BLaER1 (cell line): ENCODE measurements around the gene RFC5.

Experiments used
- H3K27ac ChIP-seq: shearing (Covaris generic); formaldehyde crosslinking; 2 replicates; pipeline ENCODE4 v1.8.1; 2022
- H3K27me3 ChIP-seq: shearing (Covaris generic); formaldehyde crosslinking; 2 replicates; pipeline ENCODE4 v1.8.1; 2022
- H3K36me3 ChIP-seq: shearing (Covaris generic); formaldehyde crosslinking; 2 replicates; pipeline ENCODE4 v1.8.1; 2022
- H3K4me1 ChIP-seq: shearing (Covaris generic); formaldehyde crosslinking; 2 replicates; pipeline ENCODE4 v1.8.1; 2022
- H3K4me2 ChIP-seq: shearing (Covaris generic); formaldehyde crosslinking; 2 replicates; pipeline ENCODE4 v1.8.1; 2022
- H3K4me3 ChIP-seq: shearing (Covaris generic); formaldehyde crosslinking; 2 replicates; pipeline ENCODE4 v1.8.1; 2022
- H3K9ac ChIP-seq: shearing (Covaris generic); formaldehyde crosslinking; 2 replicates; pipeline ENCODE4 v1.8.1; 2022
- H3K9me3 ChIP-seq: shearing (Covaris generic); formaldehyde crosslinking; 2 replicates; pipeline ENCODE4 v1.8.1; 2022
- H4K20me1 ChIP-seq: shearing (Covaris generic); formaldehyde crosslinking; 2 replicates; pipeline ENCODE4 v1.8.1; 2022
- Cebpa-rat ChIP-seq: shearing (Covaris generic); IDR thresholded peaks from 2 replicates; pipeline ENCODE4 v1.8.1; 2022

RFC5 gene

GRCh38 chr12:118016424-118017264, at the start of gene RFC5:
Gene RFC5 (plus strand): TSS chr12:118016703. CDS start chr12:118016828, 125 bp downstream.
- peaks cover 33% of the 10 kb centered on the region for H3K36me3 ChIP-seq
- H3K27ac ChIP-seq, result peak within 1 kb of the TSS; percentile 88
- TF ChIP-seq Cebpa-rat, result no peak
- 0 out of 2 replicates have a peak, but pooled peaks cover 4% of the 10 kb centered on the region for H3K9me3 ChIP-seq
- H3K27me3 ChIP-seq, result no peaks in the 10 kb centered on the region
- peak within 1 kb of the TSS; percentile 93 for H3K4me2 ChIP-seq
- H4K20me1 ChIP-seq, result no peaks in the 10 kb centered on the region
- peak within 1 kb of the TSS; percentile 94 for H3K9ac ChIP-seq
- H3K4me3 ChIP-seq, result peak within 1 kb of the TSS; percentile 94
- H3K4me1 ChIP-seq, result peaks cover 37% of the 10 kb centered on the region

DNA sequence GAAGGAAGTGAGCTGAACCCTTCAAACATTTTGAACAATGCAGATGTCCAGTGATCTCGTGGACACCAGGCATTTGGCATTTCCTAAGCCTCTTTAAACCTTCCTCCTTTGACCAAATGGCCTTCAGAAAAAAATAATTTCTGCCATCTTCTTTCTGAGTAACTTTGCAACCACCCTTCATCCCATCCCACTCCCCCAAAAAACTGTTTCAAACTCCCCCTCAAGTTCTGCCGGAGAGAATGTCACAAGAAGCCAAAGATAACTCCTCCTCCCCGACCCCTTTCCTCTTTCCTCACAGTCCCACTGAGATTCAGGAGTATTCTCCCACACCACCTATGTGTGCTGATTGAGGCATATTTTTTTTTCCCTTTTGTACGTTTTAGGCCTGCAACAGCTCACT, 49.5 kb upstream of the RFC5 start:
- no peak overlapping the region for H3K4me3 ChIP-seq
- H3K36me3 ChIP-seq, result no peaks in the 10 kb centered on the region
- H3K27ac ChIP-seq, result no peak overlapping the region
- H3K27me3 ChIP-seq, result peaks cover 59% of the 10 kb centered on the region
- H3K9me3 ChIP-seq, result peaks cover 23% of the 10 kb centered on the region
- no peaks in the 10 kb centered on the region for H3K4me1 ChIP-seq
- no peak overlapping the region for H3K4me2 ChIP-seq
- TF ChIP-seq Cebpa-rat, result no peak
- H4K20me1 ChIP-seq, result peaks cover 8% of the 10 kb centered on the region; the same call in 1 of the 2 replicates
- no peak overlapping the region for H3K9ac ChIP-seq

GRCh38 chr12:117967512-117967911, 49.0 kb upstream of the RFC5 start:
- peaks cover 59% of the 10 kb centered on the region for H3K27me3 ChIP-seq
- no peaks in the 10 kb centered on the region for H3K36me3 ChIP-seq
- no peaks in the 10 kb centered on the region for H3K4me1 ChIP-seq
- H3K9me3 ChIP-seq, result peaks cover 28% of the 10 kb centered on the region
- peaks cover 8% of the 10 kb centered on the region; the same call in 1 of the 2 replicates for H4K20me1 ChIP-seq
- TF ChIP-seq Cebpa-rat, result no peak
- no peak overlapping the region for H3K4me3 ChIP-seq
- no peak overlapping the region for H3K27ac ChIP-seq
- no peak overlapping the region for H3K4me2 ChIP-seq
- no peak overlapping the region for H3K9ac ChIP-seq

DNA sequence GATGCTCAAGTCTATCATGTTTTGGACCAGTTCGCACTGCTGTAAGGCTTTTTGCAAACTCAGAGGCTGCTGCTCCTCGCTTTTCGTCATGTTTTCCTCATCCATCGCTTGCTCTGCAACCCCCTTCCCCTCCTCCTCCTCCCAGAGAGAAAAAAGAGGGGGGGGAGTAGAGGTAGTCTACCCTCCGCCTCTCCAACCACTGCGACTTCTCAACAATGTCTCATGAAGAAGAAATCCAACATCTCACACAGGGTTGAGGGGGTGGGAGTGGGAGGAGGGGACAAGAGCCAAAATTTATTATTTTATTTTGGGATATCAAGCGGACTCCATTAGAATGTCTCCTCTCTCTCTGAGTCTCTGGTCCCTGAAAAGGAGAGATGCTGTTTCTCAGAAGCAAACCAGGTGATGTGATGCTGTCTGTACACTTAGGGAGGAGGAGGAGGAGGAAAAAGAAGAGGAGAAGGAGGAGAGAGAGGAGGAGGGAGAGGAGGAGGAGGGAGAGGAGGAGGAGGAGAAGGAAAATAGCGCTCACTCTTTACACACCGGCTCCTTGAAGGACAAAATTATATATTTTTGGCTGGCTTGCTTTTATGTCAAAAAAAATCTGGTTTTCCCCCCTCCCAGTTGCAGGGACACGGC, 48.2 kb upstream of the RFC5 start:
- H3K4me2 ChIP-seq, result peak overlapping the region; percentile 83
- peaks cover 30% of the 10 kb centered on the region for H3K9me3 ChIP-seq
- TF ChIP-seq Cebpa-rat, result no peak
- peak overlapping the region; percentile 39; the same call in 1 of the 2 replicates for H3K9ac ChIP-seq
- H3K36me3 ChIP-seq, result no peaks in the 10 kb centered on the region
- H3K4me1 ChIP-seq, result no peaks in the 10 kb centered on the region
- no peak overlapping the region for H3K27ac ChIP-seq
- peak overlapping the region; percentile 77 for H3K4me3 ChIP-seq
- peaks cover 8% of the 10 kb centered on the region; the same call in 1 of the 2 replicates for H4K20me1 ChIP-seq
- H3K27me3 ChIP-seq, result peaks cover 59% of the 10 kb centered on the region

DNA sequence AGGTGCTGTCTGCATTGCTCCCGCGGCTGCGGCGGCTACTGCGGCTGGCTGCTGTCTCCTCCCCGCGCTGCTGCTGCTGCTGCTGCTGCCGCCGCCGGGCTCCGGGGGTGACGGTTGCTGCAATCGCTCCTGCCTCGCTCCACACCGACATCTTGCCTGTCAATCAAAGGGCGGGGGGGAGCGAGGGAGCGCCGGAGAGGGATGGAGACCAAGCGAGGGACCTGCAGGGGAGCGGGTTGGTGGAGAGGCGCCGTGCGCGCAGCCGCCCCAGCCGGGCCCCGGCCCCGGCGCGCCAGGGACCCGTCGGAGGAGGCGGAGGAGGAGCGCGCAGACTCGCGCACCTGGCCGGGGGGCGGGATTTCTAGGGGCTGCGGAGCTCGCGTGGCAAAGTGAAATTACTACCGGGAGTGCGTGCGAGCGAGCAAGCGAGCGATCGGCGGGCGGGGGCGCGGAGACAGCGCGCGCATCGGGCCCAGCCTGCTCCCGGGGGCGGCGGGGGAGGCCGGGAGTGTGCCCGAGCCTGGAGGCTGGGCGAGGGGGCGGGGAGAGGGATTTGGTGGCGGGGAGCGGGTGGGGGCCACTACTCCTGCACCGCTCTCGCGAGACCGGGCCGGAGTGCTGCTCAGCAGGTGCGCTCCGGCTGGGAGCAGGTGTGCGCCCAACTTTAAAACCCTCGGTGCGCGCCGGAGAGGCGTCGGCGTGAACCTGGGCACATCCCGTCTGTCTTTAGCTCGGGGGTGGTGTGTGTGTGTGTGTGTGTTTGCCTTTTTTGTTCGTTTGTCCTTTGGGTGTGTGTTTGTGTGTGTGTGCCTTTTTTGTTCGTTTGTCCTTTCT, 47.5 kb upstream of the RFC5 start, which contains the start of gene KSR2:
TSS of gene KSR2 (minus strand) at position 165 of the 834 bp plus-strand sequence. CDS start 735 bp downstream, outside the sequence.
- Histone ChIP-seq H3K4me3 (peak within 1 kb of the TSS; percentile 77), H3K27me3 (peaks cover 59% of the 10 kb centered on the region), H3K4me1 (no peaks in the 10 kb centered on the region), H4K20me1 (peaks cover 8% of the 10 kb centered on the region; the same call in 1 of the 2 replicates), H3K27ac (no peak within 1 kb of the TSS), H3K4me2 (peak within 1 kb of the TSS; percentile 83), H3K36me3 (no peaks in the 10 kb centered on the region), H3K9me3 (peaks cover 30% of the 10 kb centered on the region), H3K9ac (peak within 1 kb of the TSS; percentile 39; the same call in 1 of the 2 replicates)
- no peak for TF ChIP-seq Cebpa-rat

DNA sequence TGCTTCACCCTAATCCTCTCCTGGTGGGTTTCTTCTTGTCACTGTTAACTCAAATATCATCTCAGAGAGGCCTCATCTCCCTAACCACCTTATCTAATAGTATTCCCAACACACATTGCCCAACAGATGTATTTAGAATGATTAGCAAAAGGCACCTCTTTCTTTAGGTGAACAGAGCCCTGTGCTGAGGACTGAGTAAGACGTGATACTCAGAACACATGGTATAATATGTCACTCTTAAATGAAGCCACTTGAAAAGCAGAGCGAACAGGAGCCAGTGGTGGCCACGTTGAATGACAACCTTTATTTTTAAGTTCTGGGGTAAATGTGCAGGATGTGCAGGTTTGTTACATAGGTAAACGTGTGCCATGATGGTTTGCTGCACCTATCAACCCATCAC, 46.2 kb upstream of the RFC5 start:
- peaks cover 30% of the 10 kb centered on the region for H3K9me3 ChIP-seq

DNA sequence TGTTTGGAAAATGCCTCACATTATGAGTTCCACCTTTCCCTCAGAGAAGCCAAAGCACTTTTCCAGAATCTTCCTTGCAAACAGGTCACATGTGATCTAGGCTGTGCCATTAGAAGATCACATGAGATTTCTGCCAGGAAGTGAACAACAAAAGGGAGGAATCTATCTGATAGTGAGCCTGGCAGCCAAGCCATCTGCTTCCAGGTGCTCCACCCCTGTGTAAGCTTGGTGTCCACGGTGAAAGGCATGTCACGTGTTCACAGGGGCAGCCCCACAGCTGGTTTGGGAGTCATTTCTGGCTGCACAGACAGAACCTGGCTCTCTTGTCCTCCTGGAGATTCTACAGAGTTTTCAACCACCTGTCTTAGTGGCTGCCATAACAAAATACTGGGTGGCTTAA, 44.2 kb upstream of the RFC5 start:
- H3K36me3 ChIP-seq, result no peaks in the 10 kb centered on the region
- H3K27ac ChIP-seq, result no peak overlapping the region
- H4K20me1 ChIP-seq, result peaks cover 8% of the 10 kb centered on the region; the same call in 1 of the 2 replicates
- no peaks in the 10 kb centered on the region for H3K4me1 ChIP-seq
- no peak overlapping the region for H3K4me2 ChIP-seq
- peaks cover 35% of the 10 kb centered on the region for H3K27me3 ChIP-seq
- H3K9ac ChIP-seq, result no peak overlapping the region
- no peak for TF ChIP-seq Cebpa-rat
- H3K4me3 ChIP-seq, result no peak overlapping the region
- H3K9me3 ChIP-seq, result peaks cover 30% of the 10 kb centered on the region

More for the DNA sequence above, 46.2 kb upstream of the RFC5 start:
- Histone ChIP-seq H3K4me1 (no peaks in the 10 kb centered on the region), H3K9ac (no peak overlapping the region), H4K20me1 (peaks cover 8% of the 10 kb centered on the region; the same call in 1 of the 2 replicates), H3K27me3 (peaks cover 54% of the 10 kb centered on the region), H3K4me3 (no peak overlapping the region), H3K4me2 (no peak overlapping the region), H3K27ac (no peak overlapping the region), H3K36me3 (no peaks in the 10 kb centered on the region)
- TF ChIP-seq Cebpa-rat, result no peak

GRCh38 chr12:117975006-117975405, 41.5 kb upstream of the RFC5 start:
- Histone ChIP-seq H3K27me3 (peaks cover 8% of the 10 kb centered on the region), H3K9ac (no peak overlapping the region), H3K4me1 (no peaks in the 10 kb centered on the region), H3K4me3 (no peak overlapping the region), H3K36me3 (no peaks in the 10 kb centered on the region), H3K9me3 (peaks cover 27% of the 10 kb centered on the region), H3K4me2 (no peak overlapping the region), H3K27ac (no peak overlapping the region), H4K20me1 (no peaks in the 10 kb centered on the region)
- TF ChIP-seq Cebpa-rat, result no peak

DNA sequence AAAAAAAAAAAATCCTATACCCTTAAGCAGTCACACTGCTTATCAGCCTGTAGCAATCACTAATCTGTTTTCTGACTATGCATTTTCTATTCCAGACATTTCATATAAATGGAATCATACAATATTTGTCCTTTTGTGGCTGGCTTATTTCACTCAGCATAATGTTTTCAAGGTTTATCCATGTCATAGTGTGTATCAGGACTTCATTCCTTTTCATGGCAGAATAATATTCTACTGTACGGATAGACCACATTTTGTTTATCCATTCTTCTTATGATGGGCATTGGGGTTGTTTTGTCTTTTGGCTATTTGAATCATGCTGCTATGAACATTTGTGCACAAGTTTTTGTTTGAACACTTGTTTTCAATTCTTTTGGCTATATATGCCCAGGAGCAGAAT, 39.1 kb upstream of the RFC5 start:
- TF ChIP-seq Cebpa-rat, result no peak
- Histone ChIP-seq H3K4me3 (no peak overlapping the region), H3K36me3 (no peaks in the 10 kb centered on the region), H3K9me3 (peaks cover 3% of the 10 kb centered on the region; the same call in 1 of the 2 replicates), H3K4me2 (no peak overlapping the region), H3K4me1 (no peaks in the 10 kb centered on the region), H3K9ac (no peak overlapping the region), H3K27me3 (no peaks in the 10 kb centered on the region), H4K20me1 (no peaks in the 10 kb centered on the region), H3K27ac (no peak overlapping the region)
